Testis (tissue), 2 donors: ENCODE measurements around the gene MAST3.

Experiments
- CTCF ChIP-seq, 3 experiments: fragments of 450-650 bp in 2 of 3; fragments of 200-600 bp in 1 of 3; sonication (generic) in 1 of 3; IDR thresholded peaks; one replicate each; pipeline ENCODE4 v1.5.1; 2016 to 2019; ENCODE audit warnings: antibody characterized with exemption in 3 of 3, mild to moderate bottlenecking in 2 of 3, moderate library complexity in 1 of 3
- POLR2A ChIP-seq: fragments of 450-650 bp; IDR thresholded peaks from one replicate; pipeline ENCODE4 v1.6.1; 2017; ENCODE audit warnings: antibody characterized with exemption, mild to moderate bottlenecking, moderate library complexity

- TF ChIP-seq CTCF (IDR thresholded peaks at IDR 0.05) (no peak), POLR2A (no peak)
Measured at GRCh38 chr19:18147396-18147795, 49.8 kb downstream of the MAST3 start.
